ENCODE data around the gene CAV1.

The CAV1 gene

DNA sequence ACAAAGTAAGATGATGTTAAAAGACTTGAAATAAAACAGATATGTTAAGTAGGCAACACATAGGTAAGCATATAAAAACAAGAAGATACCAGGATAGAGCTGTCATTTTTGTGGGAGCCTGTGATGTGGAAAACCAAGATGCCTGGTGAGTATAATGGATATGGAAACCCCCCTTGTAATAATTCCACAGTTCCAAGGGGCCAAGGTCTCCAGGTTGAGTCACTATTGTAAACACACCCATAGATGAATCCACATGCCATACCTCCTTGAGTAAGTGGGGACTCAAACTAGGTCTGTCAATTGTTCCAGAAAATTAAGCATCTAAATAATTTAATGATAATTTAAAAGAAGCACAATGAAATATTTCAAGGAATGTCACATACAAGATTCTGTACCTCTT is 15.9 kb downstream of the CAV1 start:
- no peak overlapping the region for H3K9ac ChIP-seq (ENCODE audit: low read length)
- no peaks in the 10 kb centered on the region for H3K36me3 ChIP-seq (ENCODE audit: control insufficient read depth, insufficient read depth, low read length)
- H3K27me3 ChIP-seq (ENCODE audit: control insufficient read depth, insufficient read depth, low read length): no peaks in the 10 kb centered on the region
- no peaks in the 10 kb centered on the region for H3K9me3 ChIP-seq (ENCODE audit: control insufficient read depth, low read length)
- no peaks in the 10 kb centered on the region for H3K4me1 ChIP-seq (ENCODE audit: control insufficient read depth, insufficient read depth, low read length)
- no peak overlapping the region for H3K4me3 ChIP-seq (ENCODE audit: low read length)

GRCh38 chr7:116541951-116542350 is 17.1 kb downstream of the CAV1 start:
- no peaks in the 10 kb centered on the region for H3K4me1 ChIP-seq (ENCODE audit: control insufficient read depth, insufficient read depth, low read length)

GRCh38 chr7:116542618-116543017 is 17.8 kb downstream of the CAV1 start:
- Histone ChIP-seq H3K36me3 (ENCODE audit: control insufficient read depth, insufficient read depth, low read length) (no peaks in the 10 kb centered on the region), H3K9me3 (ENCODE audit: control insufficient read depth, low read length) (no peaks in the 10 kb centered on the region), H3K27me3 (ENCODE audit: control insufficient read depth, insufficient read depth, low read length) (no peaks in the 10 kb centered on the region), H3K4me1 (ENCODE audit: control insufficient read depth, insufficient read depth, low read length) (no peaks in the 10 kb centered on the region), H3K4me3 (ENCODE audit: low read length) (no peak overlapping the region), H3K9ac (ENCODE audit: low read length) (no peak overlapping the region)

More at GRCh38 chr7:116541951-116542350, 17.1 kb downstream of the CAV1 start:
- no peak overlapping the region for H3K9ac ChIP-seq (ENCODE audit: low read length)
- no peak overlapping the region for H3K4me3 ChIP-seq (ENCODE audit: low read length)
- H3K9me3 ChIP-seq (ENCODE audit: control insufficient read depth, low read length): no peaks in the 10 kb centered on the region
- no peaks in the 10 kb centered on the region for H3K27me3 ChIP-seq (ENCODE audit: control insufficient read depth, insufficient read depth, low read length)
- no peaks in the 10 kb centered on the region for H3K36me3 ChIP-seq (ENCODE audit: control insufficient read depth, insufficient read depth, low read length)

DNA sequence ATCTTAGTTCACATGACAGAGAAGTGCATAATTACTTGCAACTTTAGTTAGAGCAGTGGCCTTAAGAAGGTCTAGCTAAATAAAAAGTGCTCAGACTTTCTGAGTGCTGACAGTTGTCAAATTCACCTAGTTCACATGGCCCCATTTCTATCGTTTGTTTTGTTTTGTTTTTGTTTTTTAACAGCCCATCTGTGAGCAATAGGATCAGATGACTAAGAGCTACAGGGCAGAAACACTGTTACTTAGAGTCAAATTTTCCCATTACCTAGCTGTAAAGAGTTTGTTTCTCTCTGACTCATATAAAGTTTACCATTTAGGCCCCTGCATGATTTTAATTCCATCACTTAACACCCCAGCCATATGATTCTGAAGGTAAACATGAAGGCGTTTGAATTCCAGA is 18.8 kb downstream of the CAV1 start:
- Histone ChIP-seq H3K36me3 (ENCODE audit: control insufficient read depth, insufficient read depth, low read length) (no peaks in the 10 kb centered on the region), H3K4me1 (ENCODE audit: control insufficient read depth, insufficient read depth, low read length) (no peaks in the 10 kb centered on the region), H3K4me3 (ENCODE audit: low read length) (no peak overlapping the region), H3K27me3 (ENCODE audit: control insufficient read depth, insufficient read depth, low read length) (no peaks in the 10 kb centered on the region), H3K9ac (ENCODE audit: low read length) (no peak overlapping the region), H3K9me3 (ENCODE audit: control insufficient read depth, low read length) (no peaks in the 10 kb centered on the region)

DNA sequence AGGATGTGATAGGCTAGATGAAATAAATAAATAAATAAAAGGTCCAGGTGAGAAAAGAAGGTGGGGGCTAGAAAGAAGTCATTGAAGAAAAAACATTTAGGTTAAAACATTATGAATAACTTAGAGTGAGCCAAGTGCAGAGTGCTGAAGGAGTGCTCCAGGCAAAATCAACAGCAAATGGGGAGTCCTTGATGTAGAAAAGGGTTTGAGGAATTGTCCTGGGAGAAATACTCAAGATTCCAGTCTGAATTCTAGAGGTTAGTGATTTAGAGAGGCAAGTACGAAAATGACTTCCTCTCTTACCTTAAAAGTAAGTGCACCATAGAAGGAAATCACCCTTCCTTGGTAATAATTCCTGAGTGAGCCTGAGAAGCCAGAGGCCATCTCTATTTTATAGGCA is 19.7 kb downstream of the CAV1 start:
- H3K36me3 ChIP-seq (ENCODE audit: control insufficient read depth, insufficient read depth, low read length): no peaks in the 10 kb centered on the region
- no peak overlapping the region for H3K4me3 ChIP-seq (ENCODE audit: low read length)
- no peaks in the 10 kb centered on the region for H3K27me3 ChIP-seq (ENCODE audit: control insufficient read depth, insufficient read depth, low read length)
- H3K9ac ChIP-seq (ENCODE audit: low read length): no peak overlapping the region
- no peaks in the 10 kb centered on the region for H3K9me3 ChIP-seq (ENCODE audit: control insufficient read depth, low read length)
- H3K4me1 ChIP-seq (ENCODE audit: control insufficient read depth, insufficient read depth, low read length): no peaks in the 10 kb centered on the region

DNA sequence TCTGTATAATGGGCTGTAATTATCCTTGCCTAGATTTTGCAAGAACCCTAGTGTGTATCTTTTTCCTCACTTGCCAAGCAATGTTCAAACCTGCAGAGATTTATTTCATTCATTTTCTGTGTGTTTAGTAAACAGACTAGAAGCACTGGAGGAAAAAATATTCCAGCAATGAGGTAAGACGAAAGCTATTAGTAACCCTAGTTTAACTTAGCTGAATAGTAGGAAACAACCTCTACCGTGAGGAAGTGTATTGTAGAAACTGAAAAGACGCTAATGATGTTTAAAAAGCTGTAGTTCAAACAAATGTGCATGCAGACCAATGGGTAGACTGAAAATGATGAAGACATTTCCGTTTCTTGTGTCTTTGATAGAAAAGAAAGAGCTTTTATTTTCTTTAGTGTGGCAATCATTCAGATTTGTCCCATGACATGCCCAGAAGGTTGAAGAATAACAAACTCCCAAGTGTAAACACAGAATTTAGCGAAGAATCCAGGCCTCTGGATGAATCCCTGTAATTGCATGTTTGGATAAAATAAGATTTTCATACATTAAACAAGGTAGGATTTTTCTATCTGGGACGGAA is 20.7 kb downstream of the CAV1 start:
- Histone ChIP-seq H3K9me3 (ENCODE audit: control insufficient read depth, low read length) (no peaks in the 10 kb centered on the region), H3K4me1 (ENCODE audit: control insufficient read depth, insufficient read depth, low read length) (no peaks in the 10 kb centered on the region), H3K4me3 (ENCODE audit: low read length) (no peak overlapping the region), H3K9ac (ENCODE audit: low read length) (no peak overlapping the region), H3K36me3 (ENCODE audit: control insufficient read depth, insufficient read depth, low read length) (no peaks in the 10 kb centered on the region), H3K27me3 (ENCODE audit: control insufficient read depth, insufficient read depth, low read length) (no peaks in the 10 kb centered on the region)

DNA sequence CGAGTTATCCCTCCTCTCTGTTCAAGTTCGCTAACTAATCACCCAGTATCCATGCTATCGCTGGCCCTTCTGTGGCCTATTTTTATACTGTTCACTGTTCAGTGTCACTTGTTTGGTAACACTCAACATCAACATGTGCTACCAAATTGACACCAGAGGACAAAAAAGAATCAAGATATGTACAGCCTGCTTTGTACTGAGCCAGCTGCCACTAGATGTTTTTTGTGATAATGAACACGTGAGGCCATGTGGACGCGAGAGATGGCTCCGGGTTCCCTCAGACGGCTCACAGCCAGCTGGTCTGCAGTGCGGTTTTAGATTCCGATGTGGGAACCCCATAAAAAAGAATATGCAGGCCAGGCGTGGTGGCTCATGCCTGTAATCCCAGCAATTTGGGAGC is 21.2 kb downstream of the CAV1 start:
- H3K4me1 ChIP-seq (ENCODE audit: control insufficient read depth, insufficient read depth, low read length): no peaks in the 10 kb centered on the region
- H3K36me3 ChIP-seq (ENCODE audit: control insufficient read depth, insufficient read depth, low read length): no peaks in the 10 kb centered on the region
- no peak overlapping the region for H3K4me3 ChIP-seq (ENCODE audit: low read length)
- no peaks in the 10 kb centered on the region for H3K9me3 ChIP-seq (ENCODE audit: control insufficient read depth, low read length)
- H3K27me3 ChIP-seq (ENCODE audit: control insufficient read depth, insufficient read depth, low read length): no peaks in the 10 kb centered on the region
- H3K9ac ChIP-seq (ENCODE audit: low read length): no peak overlapping the region

GRCh38 chr7:116546916-116547315 is 22.1 kb downstream of the CAV1 start:
- H3K36me3 ChIP-seq (ENCODE audit: control insufficient read depth, insufficient read depth, low read length): no peaks in the 10 kb centered on the region
- no peaks in the 10 kb centered on the region for H3K9me3 ChIP-seq (ENCODE audit: control insufficient read depth, low read length)
- H3K4me3 ChIP-seq (ENCODE audit: low read length): no peak overlapping the region
- H3K9ac ChIP-seq (ENCODE audit: low read length): no peak overlapping the region
- H3K27me3 ChIP-seq (ENCODE audit: control insufficient read depth, insufficient read depth, low read length): no peaks in the 10 kb centered on the region
- no peaks in the 10 kb centered on the region for H3K4me1 ChIP-seq (ENCODE audit: control insufficient read depth, insufficient read depth, low read length)

DNA sequence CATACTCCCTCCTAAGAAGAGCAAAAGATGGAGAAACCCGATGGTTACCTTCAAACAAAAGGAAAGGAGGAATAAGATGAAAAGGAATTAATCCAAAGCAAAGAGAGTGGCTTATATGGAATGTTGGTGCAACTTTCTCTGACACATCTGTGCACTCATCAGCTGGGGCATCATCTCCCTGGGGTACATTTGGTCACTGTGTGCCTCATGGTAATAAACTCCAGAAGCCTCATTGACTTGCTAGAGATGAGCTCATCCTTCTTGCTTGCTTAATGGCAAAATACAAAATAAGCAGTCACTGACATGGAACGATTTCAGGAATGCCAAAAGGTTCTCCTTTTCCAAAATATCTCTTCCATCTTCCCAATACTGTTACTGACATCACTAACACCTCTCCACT is 22.5 kb downstream of the CAV1 start:
- no peaks in the 10 kb centered on the region for H3K27me3 ChIP-seq (ENCODE audit: control insufficient read depth, insufficient read depth, low read length)
- no peak overlapping the region for H3K9ac ChIP-seq (ENCODE audit: low read length)
- no peaks in the 10 kb centered on the region for H3K36me3 ChIP-seq (ENCODE audit: control insufficient read depth, insufficient read depth, low read length)
- H3K4me3 ChIP-seq (ENCODE audit: low read length): no peak overlapping the region
- H3K9me3 ChIP-seq (ENCODE audit: control insufficient read depth, low read length): no peaks in the 10 kb centered on the region
- no peaks in the 10 kb centered on the region for H3K4me1 ChIP-seq (ENCODE audit: control insufficient read depth, insufficient read depth, low read length)

- no peaks in the 10 kb centered on the region for H3K36me3 ChIP-seq (ENCODE audit: control insufficient read depth, insufficient read depth, low read length)
- no peaks in the 10 kb centered on the region for H3K4me1 ChIP-seq (ENCODE audit: control insufficient read depth, insufficient read depth, low read length)
- H3K27me3 ChIP-seq (ENCODE audit: control insufficient read depth, insufficient read depth, low read length): no peaks in the 10 kb centered on the region
Measured at GRCh38 chr7:116548506-116548905, 23.7 kb downstream of the CAV1 start.

DNA sequence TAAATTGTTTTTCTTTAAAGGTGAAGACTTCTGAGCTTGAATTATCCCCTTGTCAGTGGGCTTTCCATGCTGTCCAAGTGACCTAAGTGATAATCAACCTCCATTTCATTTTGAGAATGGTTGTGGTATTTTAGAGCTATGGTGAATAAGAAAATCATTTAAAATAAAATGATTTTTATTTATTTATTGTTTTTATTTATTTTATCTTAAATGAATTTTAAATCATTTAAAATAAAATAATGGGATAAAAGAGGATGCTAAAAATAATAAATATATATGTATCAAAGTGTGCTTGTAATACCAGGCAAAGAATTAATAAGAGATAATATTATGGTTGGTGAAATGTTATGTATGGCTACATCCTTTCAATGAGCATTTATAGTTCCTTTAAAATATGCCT is 24.5 kb downstream of the CAV1 start:
- Histone ChIP-seq H3K4me3 (ENCODE audit: low read length) (no peak overlapping the region), H3K9me3 (ENCODE audit: control insufficient read depth, low read length) (no peaks in the 10 kb centered on the region), H3K27me3 (ENCODE audit: control insufficient read depth, insufficient read depth, low read length) (no peaks in the 10 kb centered on the region), H3K9ac (ENCODE audit: low read length) (no peak overlapping the region), H3K4me1 (ENCODE audit: control insufficient read depth, insufficient read depth, low read length) (no peaks in the 10 kb centered on the region), H3K36me3 (ENCODE audit: control insufficient read depth, insufficient read depth, low read length) (no peaks in the 10 kb centered on the region)

More at GRCh38 chr7:116548506-116548905, 23.7 kb downstream of the CAV1 start:
- no peaks in the 10 kb centered on the region for H3K9me3 ChIP-seq (ENCODE audit: control insufficient read depth, low read length)
- no peak overlapping the region for H3K4me3 ChIP-seq (ENCODE audit: low read length)
- no peak overlapping the region for H3K9ac ChIP-seq (ENCODE audit: low read length)

- Histone ChIP-seq H3K4me3 (ENCODE audit: low read length) (no peak overlapping the region), H3K27me3 (ENCODE audit: control insufficient read depth, insufficient read depth, low read length) (no peaks in the 10 kb centered on the region), H3K9ac (ENCODE audit: low read length) (no peak overlapping the region), H3K4me1 (ENCODE audit: control insufficient read depth, insufficient read depth, low read length) (no peaks in the 10 kb centered on the region), H3K9me3 (ENCODE audit: control insufficient read depth, low read length) (no peaks in the 10 kb centered on the region), H3K36me3 (ENCODE audit: control insufficient read depth, insufficient read depth, low read length) (no peaks in the 10 kb centered on the region)
Measured at GRCh38 chr7:116551692-116552091, 26.9 kb downstream of the CAV1 start.

DNA sequence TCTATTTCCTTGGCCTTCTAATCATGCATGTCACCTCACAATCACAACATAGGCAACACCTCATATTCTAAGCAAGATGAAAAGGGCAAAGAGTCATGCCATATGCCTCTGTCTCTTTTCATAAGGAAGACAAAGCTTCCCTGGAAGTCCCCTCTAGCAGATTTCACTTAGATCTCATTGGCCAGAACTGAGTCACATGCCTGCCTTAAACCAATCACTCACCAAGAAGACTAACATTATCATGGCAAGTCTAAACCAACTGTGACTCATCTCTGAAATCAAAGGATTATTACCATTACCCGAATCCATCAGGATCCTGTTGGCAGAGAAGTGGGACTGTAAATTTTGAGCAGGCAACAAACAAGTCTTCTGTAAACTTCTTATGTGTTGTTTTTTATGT is 27.8 kb downstream of the CAV1 start:
- no peaks in the 10 kb centered on the region for H3K9me3 ChIP-seq (ENCODE audit: control insufficient read depth, low read length)
- H3K9ac ChIP-seq (ENCODE audit: low read length): no peak overlapping the region
- no peaks in the 10 kb centered on the region for H3K36me3 ChIP-seq (ENCODE audit: control insufficient read depth, insufficient read depth, low read length)
- H3K4me1 ChIP-seq (ENCODE audit: control insufficient read depth, insufficient read depth, low read length): no peaks in the 10 kb centered on the region
- H3K4me3 ChIP-seq (ENCODE audit: low read length): no peak overlapping the region
- H3K27me3 ChIP-seq (ENCODE audit: control insufficient read depth, insufficient read depth, low read length): no peaks in the 10 kb centered on the region
